ENCODE results near the gene CAND1.

Gene CAND1

DNA sequence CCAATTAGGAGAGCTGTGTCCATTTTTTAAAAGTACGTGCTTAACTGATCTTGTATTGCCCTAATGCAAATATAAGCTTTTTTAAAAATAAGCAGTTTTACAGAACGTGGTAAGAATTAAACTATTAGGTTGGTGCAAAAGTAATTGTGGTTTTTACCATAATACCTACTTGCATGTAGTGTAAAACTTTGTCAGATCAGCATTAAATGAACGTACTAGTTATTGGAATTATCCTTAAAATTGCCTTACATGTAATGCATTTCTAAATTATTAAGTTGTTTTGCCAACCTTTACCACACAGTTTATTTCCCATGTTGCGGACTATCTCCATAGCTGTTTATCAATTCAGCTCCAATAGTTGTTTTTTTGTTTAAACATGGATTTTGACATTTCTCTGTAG, 10.9 kb downstream of the CAND1 start:
- DNase-seq (ENCODE audit: low read depth in 1 of 2, low spot score in 1 of 2) = no peak

DNA sequence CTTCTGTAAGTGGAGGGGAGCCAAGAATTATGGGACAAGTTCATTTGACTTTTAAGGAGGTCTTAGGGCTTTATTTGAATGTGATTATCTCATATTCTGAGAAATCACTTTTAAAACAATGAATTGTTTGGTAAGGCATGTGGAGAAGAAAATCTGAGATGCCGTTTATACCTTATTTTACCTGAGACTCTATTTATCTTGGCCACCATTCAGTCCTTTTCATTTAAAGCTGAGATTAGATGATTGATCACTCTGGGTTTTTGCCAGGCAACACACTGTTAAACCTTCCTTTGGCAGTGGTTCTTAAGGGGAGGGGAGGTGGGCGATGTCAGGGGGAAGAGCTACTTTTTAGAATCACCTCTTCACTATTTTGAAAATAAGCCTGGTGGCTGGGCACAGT, 11.4 kb downstream of the CAND1 start:
- DNase-seq (ENCODE audit: low read depth in 1 of 2, low spot score in 1 of 2) = no peak

DNA sequence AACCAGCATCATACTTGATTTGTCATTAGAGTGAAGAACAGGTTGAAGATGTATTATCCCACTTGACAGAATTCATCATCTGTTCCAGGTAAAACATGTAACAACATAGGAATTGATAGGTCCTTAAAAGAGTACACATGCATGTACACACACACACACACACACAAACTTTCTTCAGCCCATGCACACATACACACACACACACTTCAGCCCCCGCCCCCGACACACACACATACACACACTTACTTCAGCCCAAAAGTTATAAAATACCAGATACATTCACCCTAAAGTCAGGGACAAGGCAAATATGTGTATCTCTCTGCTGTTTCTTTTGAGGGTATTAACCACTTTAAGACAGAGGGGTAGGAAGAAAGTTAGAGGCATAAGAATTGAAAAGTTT, 15.4 kb downstream of the CAND1 start:
- DNase-seq (ENCODE audit: low read depth in 1 of 2, low spot score in 1 of 2) = no peak

DNA sequence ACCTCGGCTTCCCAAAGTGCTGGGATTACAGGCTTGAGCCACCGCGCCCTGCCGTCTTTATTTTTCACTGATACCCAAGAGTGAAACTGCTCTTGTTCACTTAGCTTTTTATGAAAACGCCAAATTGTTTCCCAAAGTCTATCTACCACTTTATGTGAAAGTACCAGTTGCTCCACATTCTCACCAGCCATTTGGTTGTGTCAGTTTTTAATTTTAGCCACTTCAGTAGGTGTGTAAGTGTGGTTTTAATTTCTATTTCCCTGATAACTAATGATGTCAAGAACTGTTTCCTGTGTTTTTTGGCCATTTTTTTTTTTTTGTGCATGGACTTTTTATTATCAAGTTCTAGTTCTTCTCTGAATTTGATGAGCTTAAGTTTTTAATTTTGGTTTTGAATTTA, 17.1 kb downstream of the CAND1 start:
- no peak for DNase-seq (ENCODE audit: low read depth in 1 of 2, low spot score in 1 of 2)

DNA sequence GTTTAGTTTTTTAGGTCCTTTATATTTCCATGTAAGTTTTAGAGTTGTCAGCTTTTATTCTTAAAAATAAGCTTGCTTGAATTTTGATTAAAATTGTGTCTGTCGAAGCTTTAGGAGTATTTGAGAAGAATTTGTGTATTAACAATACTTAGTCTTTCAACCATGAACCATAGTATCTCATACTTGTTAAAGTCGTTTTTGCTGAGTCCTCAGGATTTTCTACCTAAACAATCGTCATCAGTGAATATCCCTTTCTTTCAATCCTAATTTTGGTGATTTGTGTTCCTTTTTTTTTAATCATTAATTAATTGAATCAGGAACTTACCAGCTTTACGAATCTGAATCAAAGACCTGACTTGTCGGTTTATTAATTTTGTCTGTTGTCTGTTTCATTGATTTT, 18.2 kb downstream of the CAND1 start:
- no peak for DNase-seq (ENCODE audit: low read depth in 1 of 2, low spot score in 1 of 2)

DNA sequence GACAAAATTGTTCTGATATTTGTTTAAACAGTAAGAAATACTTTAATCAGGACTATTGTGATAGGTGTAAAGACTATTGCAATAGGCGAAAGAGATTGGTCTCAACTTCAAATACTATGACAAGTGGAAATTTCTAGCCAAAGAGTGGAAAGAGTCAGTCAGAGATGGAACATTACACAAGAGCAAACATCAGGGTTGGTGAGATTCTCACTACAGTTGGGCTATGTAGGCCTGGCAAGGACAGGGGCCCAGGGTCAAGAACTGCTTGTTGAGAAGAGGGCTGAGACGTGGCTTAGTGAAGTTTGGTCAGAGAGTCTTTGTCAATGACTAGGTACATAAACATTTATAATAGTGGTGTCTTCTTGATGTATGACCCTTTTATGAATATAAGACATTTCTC, 19.4 kb downstream of the CAND1 start:
- DNase-seq (ENCODE audit: low read depth in 1 of 2, low spot score in 1 of 2) = no peak

DNA sequence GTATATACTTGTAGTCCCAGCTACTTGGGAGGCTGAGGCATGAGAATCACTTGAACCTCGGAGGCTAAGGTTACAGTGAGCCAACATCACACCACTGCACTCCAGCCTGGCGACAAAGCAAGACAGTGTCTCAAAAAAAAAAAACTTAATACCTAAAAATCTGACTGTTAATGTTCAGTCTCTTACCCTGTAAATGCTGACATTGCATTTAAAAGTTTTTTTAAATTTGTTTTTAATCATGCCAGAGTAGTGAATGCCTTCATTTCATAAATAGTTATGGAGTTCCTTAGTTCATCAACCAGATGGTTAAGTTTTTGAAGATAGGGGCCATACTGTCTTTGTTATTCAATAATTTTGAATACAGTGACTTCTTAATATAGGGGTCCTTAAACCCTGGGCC, 21.2 kb downstream of the CAND1 start:
- no peak for DNase-seq (ENCODE audit: low read depth in 1 of 2, low spot score in 1 of 2)

DNA sequence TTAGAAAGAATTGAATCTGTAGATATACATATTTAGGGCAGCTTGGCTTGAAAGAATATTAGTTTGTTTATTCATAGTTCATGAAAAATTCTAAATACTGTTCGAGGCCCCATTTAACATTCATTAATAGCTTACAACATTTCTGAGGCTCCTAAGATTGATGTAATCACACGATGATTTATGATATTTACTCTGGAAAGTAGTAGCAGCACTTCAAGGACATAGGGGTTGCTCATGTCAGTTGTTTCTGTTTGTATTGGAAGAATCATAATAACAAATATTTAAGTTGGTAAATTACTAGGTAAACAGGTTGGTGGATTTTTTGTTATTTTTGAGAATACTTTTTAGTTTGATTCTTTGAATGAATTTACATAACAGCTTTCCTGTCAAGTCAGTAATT, 30.4 kb downstream of the CAND1 start:
- DNase-seq (ENCODE audit: low read depth in 1 of 2, low spot score in 1 of 2) = no peak

DNA sequence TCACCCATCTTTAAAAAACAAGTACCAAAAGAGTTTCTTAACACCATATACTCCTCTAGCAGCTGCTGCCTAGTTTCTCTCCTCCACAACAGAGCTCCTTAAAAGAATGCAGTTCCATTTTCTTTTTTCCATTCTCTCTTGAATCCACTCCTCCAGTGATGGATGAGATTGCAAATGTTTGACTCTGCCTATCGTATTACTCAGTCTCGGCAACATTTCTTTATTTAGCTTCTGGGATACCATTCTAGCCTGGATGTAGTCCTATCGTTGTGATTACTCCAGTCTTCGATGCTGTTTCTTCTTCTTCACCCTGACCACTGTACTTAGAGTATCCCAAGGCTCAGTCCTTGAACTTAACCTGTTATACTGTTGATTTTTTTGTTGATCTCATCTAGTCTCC, 30.8 kb downstream of the CAND1 start:
- no peak for DNase-seq (ENCODE audit: low read depth in 1 of 2, low spot score in 1 of 2)

DNA sequence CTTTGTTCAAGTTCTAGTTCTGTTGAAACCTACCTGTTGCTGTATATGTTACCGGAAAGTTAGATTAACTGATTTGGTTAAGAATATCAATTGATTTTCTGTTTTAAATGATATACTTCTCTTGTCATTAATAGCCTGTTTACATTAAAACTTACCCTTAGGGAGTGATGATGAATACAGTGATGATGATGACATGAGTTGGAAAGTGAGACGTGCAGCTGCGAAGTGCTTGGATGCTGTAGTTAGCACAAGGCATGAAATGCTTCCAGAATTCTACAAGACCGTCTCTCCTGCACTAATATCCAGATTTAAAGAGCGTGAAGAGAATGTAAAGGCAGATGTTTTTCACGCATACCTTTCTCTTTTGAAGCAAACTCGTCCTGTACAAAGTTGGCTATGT, 33.0 kb downstream of the CAND1 start:
- no peak for DNase-seq (ENCODE audit: low read depth in 1 of 2, low spot score in 1 of 2)

DNA sequence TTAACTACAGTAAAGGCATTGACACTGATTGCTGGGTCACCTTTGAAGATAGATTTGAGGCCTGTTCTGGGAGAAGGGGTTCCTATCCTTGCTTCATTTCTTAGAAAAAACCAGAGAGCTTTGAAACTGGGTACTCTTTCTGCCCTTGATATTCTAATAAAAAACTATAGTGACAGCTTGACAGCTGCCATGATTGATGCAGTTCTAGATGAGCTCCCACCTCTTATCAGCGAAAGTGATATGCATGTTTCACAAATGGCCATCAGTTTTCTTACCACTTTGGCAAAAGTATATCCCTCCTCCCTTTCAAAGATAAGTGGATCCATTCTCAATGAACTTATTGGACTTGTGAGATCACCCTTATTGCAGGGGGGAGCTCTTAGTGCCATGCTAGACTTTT, 36.4 kb downstream of the CAND1 start:
- DNase-seq (ENCODE audit: low read depth in 1 of 2, low spot score in 1 of 2) = no peak

DNA sequence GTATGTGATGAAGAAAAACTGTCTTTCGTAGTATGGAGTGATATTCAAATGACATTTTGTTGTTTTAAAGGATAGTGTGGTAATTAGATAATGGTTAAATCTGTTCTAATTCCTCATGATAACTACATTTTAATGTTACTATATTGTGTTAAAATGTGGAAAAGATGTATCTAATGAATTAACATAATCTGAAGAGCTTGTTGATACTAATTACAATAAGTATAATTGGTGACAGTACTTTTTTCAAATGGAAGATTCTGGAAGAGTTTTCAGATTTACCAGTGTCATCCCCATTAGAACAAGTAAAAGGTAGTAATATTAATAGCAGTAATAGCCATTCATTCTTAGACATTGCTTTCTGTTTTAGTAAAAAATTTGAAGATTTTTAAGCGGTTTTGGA, 37.6 kb downstream of the CAND1 start:
- no peak for DNase-seq (ENCODE audit: low read depth in 1 of 2, low spot score in 1 of 2)

DNA sequence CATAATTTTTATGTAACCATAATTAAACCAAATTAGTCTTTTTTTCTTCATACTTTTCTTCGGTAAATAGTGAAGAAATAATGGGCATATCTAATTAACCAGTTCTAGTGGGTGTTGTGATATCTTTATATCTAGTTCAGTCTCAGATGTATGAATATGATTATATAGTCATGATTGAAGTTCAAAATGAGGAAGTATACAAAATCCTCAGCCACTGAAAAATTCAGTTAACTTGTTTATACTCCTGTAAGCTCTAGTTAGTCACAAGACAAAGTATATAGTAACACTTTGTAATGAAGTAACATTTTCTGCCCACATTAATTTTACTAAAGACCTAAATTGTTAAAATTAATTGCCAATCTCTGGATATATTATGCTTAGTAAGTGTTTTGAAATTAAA, 46.5 kb downstream of the CAND1 start:
- DNase-seq (ENCODE audit: low read depth in 1 of 2, low spot score in 1 of 2) = no peak

DNA sequence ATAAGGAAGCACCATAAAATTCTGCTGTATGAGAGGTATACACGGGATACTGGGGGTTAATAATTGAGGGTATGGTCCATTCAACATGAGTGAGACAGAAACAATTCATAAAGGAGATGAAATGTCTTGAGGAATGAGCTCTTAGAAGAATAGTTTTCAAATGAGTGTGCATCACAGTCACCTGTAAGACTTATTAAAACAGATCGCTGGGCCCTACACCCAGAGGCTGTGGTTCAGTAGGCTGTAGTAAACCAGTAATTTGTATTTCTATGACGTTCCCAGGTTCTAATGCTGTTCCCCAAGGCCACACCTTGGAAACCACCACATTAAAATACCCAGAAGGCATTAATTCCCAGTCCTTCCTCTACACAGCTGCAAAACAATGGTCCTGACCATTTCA, 49.6 kb downstream of the CAND1 start:
- DNase-seq (ENCODE audit: low read depth in 1 of 2, low spot score in 1 of 2) = no peak

DNA sequence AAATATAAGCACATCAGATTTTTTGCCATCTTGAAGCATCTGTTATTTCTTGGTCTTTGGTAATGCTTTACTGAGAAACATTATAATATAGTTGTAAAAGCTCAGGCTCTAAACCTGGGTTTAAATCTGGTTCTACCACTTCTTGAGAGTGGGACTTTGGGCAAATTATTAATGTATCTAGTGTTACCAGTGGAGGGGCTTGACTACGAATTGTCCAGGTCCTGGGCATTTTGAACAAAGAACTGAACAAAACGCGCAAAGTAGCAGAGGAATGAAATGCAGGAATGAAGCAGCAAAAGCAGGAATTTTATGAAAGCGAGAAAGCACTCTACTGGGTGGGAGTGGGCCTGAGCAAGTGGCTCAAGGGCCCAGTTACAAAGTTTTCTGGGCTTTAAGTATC, 50.8 kb downstream of the CAND1 start:
- no peak for DNase-seq (ENCODE audit: low read depth in 1 of 2, low spot score in 1 of 2)

DNA sequence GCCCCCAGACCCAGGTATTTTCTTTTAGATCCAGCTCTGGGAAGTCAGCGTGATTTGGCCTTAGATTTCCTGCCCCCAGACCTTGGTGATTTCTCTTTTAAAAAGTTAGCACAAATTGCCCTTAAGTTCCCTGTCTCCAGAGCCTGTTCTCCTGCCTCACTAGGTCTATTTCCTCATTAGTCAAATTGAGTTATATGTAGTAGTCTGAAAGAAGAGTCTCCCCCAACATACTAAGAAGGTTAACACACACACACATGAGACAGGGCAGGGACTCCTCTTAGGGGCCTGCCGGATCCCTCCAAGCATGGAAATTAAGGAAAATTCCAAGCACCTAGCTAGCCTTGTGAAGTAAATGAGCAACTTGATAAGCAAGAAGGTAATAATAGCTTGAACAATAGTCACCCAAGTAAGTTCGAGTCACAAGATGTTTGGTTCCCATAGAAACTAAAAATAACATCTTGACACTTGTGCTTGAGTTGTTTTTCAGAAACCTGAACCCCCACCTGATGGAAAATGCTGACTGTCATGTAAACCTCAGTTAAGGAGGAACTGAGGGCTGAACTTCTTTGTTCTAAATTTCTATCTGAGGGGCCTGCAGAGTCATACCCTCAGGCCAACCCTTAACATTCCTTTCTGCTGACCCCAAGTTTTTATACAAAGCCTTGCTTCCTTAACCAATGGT, 51.6 kb downstream of the CAND1 start:
- peak in 1 of 2 donors; percentile 4 for DNase-seq (ENCODE audit: low read depth in 1 of 2, low spot score in 1 of 2)

DNA sequence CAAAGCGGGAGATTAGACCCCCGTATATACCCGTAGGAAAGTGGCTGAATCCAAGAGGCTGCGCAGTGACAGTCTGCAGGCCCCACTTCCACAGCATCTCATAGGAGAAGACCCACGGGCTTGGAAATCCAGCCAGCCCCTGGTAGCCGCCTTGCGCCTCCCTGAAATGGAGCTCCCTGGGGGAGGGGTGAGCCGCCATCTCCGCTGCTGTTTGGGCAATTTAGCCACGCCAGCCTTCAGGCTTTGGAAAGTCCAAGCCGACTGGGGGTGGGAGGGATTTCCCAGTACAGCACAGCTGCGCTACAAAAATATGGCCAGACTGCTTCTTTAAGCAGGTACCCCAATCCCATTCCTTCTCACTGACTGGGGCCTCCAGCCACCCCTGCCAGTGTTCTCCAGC, 53.4 kb downstream of the CAND1 start:
- no peak for DNase-seq (ENCODE audit: low read depth in 1 of 2, low spot score in 1 of 2)

DNA sequence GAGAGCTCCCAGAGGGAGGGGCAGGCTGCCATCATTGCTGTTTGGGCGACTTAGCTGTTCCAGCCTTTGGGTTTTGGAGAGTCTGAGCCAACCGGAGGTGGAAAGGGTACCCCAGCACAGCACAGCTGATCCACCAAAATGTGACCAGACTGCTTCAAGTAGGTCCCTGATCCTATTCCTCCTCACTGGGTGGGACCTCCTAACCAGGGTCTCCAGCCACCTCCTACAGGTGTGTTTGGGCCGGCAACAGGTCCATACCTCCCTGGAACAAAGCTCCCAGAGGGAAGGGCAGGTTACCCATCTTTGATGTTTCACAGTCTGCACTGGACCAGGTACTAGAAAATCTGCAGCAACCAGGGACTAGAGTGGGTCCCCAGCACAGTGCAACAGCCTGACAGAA, 53.8 kb downstream of the CAND1 start:
- DNase-seq (ENCODE audit: low read depth in 1 of 2, low spot score in 1 of 2) = no peak

DNA sequence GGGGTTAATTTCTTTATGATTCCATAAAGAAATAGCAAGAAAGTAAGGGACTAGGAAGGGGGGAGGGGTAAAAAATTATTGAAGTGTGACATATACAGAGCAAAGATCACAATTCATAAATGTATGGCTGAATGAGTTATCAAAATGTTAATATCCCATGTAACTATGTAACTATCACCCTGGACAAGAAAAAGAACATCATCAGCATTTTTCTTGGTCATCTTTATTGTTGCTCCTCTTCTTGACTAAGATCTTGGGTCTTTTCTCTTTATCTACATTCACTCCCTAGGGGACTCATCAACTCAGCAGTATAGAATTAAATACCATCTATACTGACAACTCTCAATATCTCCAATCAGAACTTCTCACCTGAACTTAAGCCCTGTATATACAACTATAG, 57.5 kb downstream of the CAND1 start:
- DNase-seq (ENCODE audit: low read depth in 1 of 2, low spot score in 1 of 2) = no peak

DNA sequence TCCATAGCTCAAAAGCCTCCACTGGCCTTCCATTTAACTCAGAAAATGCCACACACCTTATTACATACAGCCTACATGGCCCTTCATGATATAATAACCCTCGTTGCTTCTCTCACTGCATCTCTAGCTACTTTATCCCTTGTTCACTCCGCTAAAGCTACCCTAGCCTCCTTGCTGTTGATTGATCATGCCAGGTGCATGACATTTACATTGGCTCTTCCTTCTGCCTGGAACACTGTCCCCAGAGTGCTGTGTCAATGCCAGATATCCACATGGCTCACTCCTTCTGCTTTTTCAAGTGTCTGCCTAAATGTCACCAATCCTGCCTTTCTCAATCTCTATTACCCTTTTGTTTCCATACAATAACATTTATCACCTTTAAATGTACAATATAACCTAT, 58.3 kb downstream of the CAND1 start:
- DNase-seq (ENCODE audit: low read depth in 1 of 2, low spot score in 1 of 2) = no peak

DNA sequence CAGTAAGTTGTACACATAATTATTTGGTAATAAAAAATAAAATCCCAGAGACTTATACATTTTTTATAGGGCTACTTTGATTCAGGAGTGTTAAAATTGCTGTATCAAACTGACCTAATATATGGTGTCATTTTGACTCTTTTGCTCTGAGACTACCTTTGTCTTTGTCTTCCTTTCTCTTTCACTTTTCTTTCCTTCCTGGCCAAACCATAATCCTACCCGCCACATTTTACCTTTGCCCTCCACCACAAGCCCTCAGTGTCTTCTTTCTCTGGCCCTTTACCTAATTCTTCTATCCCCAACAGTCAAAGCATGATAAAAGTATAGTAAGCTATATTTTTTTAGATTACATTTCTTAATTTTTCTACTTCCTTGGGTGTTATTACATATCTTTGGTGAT, 62.0 kb downstream of the CAND1 start:
- DNase-seq (ENCODE audit: low read depth in 1 of 2, low spot score in 1 of 2) = no peak

DNA sequence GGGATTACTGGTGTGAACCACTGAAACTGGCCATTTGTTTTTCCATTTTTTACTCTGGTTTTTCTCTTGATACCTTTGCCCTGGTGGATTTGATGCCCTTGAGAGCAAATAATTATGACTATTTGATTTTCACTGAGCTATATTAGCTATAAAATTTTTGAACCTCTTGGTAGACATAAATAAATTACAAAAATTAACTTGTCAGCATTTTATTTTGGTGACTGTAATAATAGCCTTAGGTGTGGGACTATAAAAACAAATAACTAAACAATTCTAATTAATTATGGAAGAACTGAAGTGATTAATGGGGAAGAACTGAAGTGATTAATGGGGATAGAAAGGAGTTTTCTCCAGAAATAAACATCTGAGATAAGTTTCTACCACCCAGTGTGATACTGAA, 62.7 kb downstream of the CAND1 start:
- DNase-seq (ENCODE audit: low read depth in 1 of 2, low spot score in 1 of 2) = no peak

DNA sequence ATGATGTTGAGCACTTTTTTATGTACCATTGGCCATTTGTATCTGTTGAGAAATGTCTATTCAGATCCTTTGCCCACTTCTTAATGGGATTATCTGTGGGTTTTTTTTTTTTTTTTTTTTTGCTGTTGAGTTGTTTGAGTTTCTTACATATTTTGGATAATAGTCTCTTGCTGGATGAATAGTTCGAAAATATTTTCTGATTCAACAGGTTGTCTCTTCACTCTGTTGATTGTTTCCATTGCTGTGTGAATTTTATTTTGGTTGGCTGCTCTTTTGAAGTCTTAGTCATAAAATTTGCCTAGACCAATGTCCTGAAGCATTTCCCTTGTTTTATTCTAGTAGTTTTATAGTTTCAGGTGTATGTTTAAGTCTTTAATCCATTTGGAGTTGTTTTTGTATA, 64.5 kb downstream of the CAND1 start:
- no peak for DNase-seq (ENCODE audit: low read depth in 1 of 2, low spot score in 1 of 2)

DNA sequence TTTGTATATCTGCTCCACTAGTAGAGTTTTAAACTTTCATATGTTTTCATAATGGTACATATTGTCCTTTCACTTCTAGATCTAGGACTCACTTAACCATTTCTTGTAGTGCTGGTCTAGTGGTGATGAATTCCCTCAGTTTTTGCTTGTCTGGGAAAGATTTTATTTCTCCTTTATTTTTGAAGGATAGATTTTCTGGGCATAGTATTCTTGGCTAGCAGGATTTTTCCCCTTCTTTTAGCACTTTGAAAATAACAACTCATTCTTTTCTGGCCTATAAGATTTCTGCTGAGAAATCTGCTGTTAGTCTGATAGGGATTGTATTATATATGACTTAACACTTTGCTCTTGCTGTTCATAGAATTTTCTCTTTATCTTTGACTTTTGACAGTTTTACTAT, 69.3 kb downstream of the CAND1 start:
- no peak for DNase-seq (ENCODE audit: low read depth in 1 of 2, low spot score in 1 of 2)

All from activated CD4-positive, alpha-beta T cell treated with anti-CD3 and anti-CD28 coated beads, Interleukin-2, amount 50 U/mL, for 24 hours (primary cell).